Hepatocyte (in vitro differentiated cells): ENCODE data around the gene DNMT3B. TPM values are rescaled to one million over a fixed set of nuclear protein-coding genes. Genes with fewer than 3 reads are reported as not detected.
A peak's percentile ranks its signal among the peaks of the same experiment; 100 is the strongest.

Source experiments
- DNase-seq: peaks from one replicate; pipeline ENCODE4 v3.0.0-alpha.2; 2016; ENCODE audit warnings: low spot score
- H2AFZ ChIP-seq: fragments of 200-600 bp; sonication (generic); 2 replicates; pipeline ENCODE4 v1.6.0; 2016; ENCODE audit warnings: antibody characterized with exemption, mild to moderate bottlenecking
- H3K27ac ChIP-seq: fragments of 200-600 bp; sonication (generic); 2 replicates; pipeline ENCODE4 v1.5.1; 2016; ENCODE audit warnings: mild to moderate bottlenecking
- H3K27me3 ChIP-seq: fragments of 200-600 bp; sonication (generic); 2 replicates; pipeline ENCODE4 v1.6.1; 2016
- H3K36me3 ChIP-seq: fragments of 200-600 bp; sonication (generic); replicated peaks from 2 replicates; pipeline ENCODE4 v1.5.1; 2016; ENCODE audit warnings: low read depth; ENCODE audit not compliant: insufficient read depth
- H3K4me1 ChIP-seq: fragments of 200-600 bp; sonication (generic); 2 replicates; pipeline ENCODE4 v1.5.1; 2016; ENCODE audit warnings: mild to moderate bottlenecking, moderate library complexity; ENCODE audit not compliant: insufficient read depth
- H3K4me2 ChIP-seq: fragments of 200-600 bp; sonication (generic); 2 replicates; pipeline ENCODE4 v1.6.0; 2016
- H3K4me3 ChIP-seq: fragments of 200-600 bp; sonication (generic); 2 replicates; pipeline ENCODE4 v1.5.1; 2016; ENCODE audit warnings: mild to moderate bottlenecking
- H3K79me2 ChIP-seq: fragments of 200-600 bp; sonication (generic); 2 replicates; pipeline ENCODE4 v1.6.0; 2017; ENCODE audit warnings: mild to moderate bottlenecking
- H3K9me2 ChIP-seq: fragments of 200-600 bp; sonication (generic); replicated peaks from 2 replicates; pipeline ENCODE4 v1.6.0; 2017; ENCODE audit warnings: mild to moderate bottlenecking; ENCODE audit not compliant: insufficient read depth
- H3K9me3 ChIP-seq: fragments of 200-600 bp; sonication (generic); 2 replicates; pipeline ENCODE4 v1.5.1; 2016; ENCODE audit warnings: low read depth, mild to moderate bottlenecking
- H4K20me1 ChIP-seq: fragments of 200-600 bp; sonication (generic); 2 replicates; pipeline ENCODE4 v1.6.0; 2016; ENCODE audit warnings: mild to moderate bottlenecking; ENCODE audit not compliant: insufficient read depth, poor library complexity, severe bottlenecking
- CTCF ChIP-seq: fragments of 200-600 bp; sonication (generic); IDR thresholded peaks from 2 replicates; pipeline ENCODE4 v1.5.1; 2016; ENCODE audit warnings: antibody characterized with exemption, mild to moderate bottlenecking; ENCODE audit not compliant: poor library complexity
- EZH2 ChIP-seq: fragments of 200-600 bp; sonication (generic); IDR thresholded peaks from 2 replicates; pipeline ENCODE4 v1.6.1; 2016; ENCODE audit warnings: antibody characterized with exemption, mild to moderate bottlenecking, borderline replicate concordance
- EZH2phosphoT487 ChIP-seq: fragments of 200-600 bp; sonication (generic); IDR thresholded peaks from one replicate; pipeline ENCODE4 v1.6.1; 2018; ENCODE audit warnings: antibody characterized with exemption, mild to moderate bottlenecking, low read depth, moderate library complexity; ENCODE audit not compliant: unreplicated experiment, severe bottlenecking
- WGBS: methylation state at CpG from one replicate; pipeline ENCODE4 v1.1.6; 2016; ENCODE audit warnings: low lambda C conversion rate; ENCODE audit errors: missing lambda C conversion rate; 5-methylcytosine and 5-hydroxymethylcytosine counted together
- polyA plus RNA-seq: library from polyadenylated mRNA; unstranded; fragments of >200 nt; fragmentation: Nextera tagmentation; extraction: Ambion mirVana; gene quantifications from 2 replicates; pipeline ENCODE4 v1.2.1, GENCODE V29; 2016
- total RNA-seq: library from RNA; depleted of rRNA; stranded (reverse); fragments of >200 nt; gene quantifications from 2 replicates; pipeline ENCODE4 v1.2.3, GENCODE V29; 2014

DNMT3B gene
- total and polyA plus RNA-seq, 2 experiments from 2014 or later = 4.3 to 5.2 TPM

- peak overlapping the region; percentile 95 for H2AFZ ChIP-seq
- no peaks in the 10 kb centered on the region for H4K20me1 ChIP-seq
- H3K9me2 ChIP-seq = no peaks in the 10 kb centered on the region
- peaks cover 45% of the 10 kb centered on the region for H3K79me2 ChIP-seq
- peak overlapping the region; percentile 97 for H3K4me3 ChIP-seq
- DNase-seq = peak; percentile 42
- H3K9me3 ChIP-seq = no peaks in the 10 kb centered on the region
- WGBS = 22% methylated on average over 18 of the region's 25 CpGs
- no peak for TF ChIP-seq CTCF
- no peak for TF ChIP-seq EZH2phosphoT487
- no peak for TF ChIP-seq EZH2
- H3K27ac ChIP-seq = peak overlapping the region; percentile 73
- peaks cover 8% of the 10 kb centered on the region for H3K4me1 ChIP-seq
- H3K4me2 ChIP-seq = peak overlapping the region; percentile 87
- no peaks in the 10 kb centered on the region for H3K27me3 ChIP-seq
- no peaks in the 10 kb centered on the region for H3K36me3 ChIP-seq
These were observed 19.6 kb upstream of the DNMT3B start for GRCh38 chr20:32742322-32743236.

DNA sequence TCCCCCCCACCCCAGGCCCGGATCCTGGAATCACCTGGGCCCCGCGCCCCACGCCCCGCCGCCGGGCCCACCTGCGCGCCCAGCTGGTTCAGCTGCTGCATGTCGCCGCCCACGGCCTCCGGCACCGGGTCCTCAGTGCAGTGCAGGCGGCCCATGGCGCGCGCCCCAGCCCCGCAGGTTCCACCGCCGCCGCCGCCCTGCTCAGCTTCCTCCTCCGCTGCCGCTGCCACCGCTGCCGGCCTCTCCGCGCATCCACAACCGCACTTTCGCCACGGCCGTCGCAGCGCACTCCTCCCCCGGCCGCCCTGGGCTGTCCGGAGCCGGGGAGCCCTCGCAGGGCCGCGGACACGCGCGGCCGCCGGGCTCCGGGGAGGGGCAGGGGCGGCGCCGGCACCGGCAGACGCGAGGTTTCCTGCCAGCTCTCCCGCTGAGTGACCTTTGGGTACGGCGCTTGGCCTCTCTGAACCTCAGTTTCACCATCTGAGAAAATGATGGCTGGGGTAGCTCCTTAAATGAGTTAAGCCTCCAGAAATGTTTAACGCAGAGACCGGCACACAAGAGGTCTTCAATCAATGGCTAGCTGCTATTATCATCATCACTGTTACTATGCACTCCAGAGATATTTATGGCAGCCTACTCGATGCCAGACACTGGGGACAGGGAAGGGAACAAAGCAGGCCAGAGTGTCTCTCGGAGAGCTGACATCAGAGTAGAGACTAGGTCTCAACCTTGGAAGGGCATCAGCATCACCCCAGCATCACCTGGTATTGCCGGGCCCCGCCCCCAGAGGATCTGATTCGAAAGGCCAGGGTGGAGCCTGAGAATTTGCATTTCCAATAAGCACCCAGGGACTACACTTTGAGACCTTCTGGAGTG, 18.7 kb upstream of the DNMT3B start, which contains the start of gene COMMD7:
Gene COMMD7 (minus strand): TSS at position 231 of the 876 bp plus-strand sequence. CDS start 76 bp downstream, at position 155.
- H3K27me3 ChIP-seq = no peaks in the 10 kb centered on the region
- H3K27ac ChIP-seq = peak within 1 kb of the TSS; percentile 73
- no peak for TF ChIP-seq EZH2phosphoT487
- TF ChIP-seq CTCF = no peak
- no peak for TF ChIP-seq EZH2
- H3K9me2 ChIP-seq = no peaks in the 10 kb centered on the region
- H3K79me2 ChIP-seq = peaks cover 40% of the 10 kb centered on the region
- peak within 1 kb of the TSS; percentile 95 for H2AFZ ChIP-seq
- peak within 1 kb of the TSS; percentile 87 for H3K4me2 ChIP-seq
- no peaks in the 10 kb centered on the region for H3K9me3 ChIP-seq
- DNase-seq = peak; percentile 83
- H4K20me1 ChIP-seq = no peaks in the 10 kb centered on the region
- peaks cover 8% of the 10 kb centered on the region for H3K4me1 ChIP-seq
- no peaks in the 10 kb centered on the region for H3K36me3 ChIP-seq
- H3K4me3 ChIP-seq = peak within 1 kb of the TSS; percentile 97
- 2% methylated on average over 63 of the region's 64 CpGs for WGBS

- H2AFZ ChIP-seq = peak overlapping the region; percentile 8
- H4K20me1 ChIP-seq = no peaks in the 10 kb centered on the region
- H3K36me3 ChIP-seq = no peaks in the 10 kb centered on the region
- no peak overlapping the region for H3K4me2 ChIP-seq
- H3K27ac ChIP-seq = no peak overlapping the region
- DNase-seq = no peak
- no peaks in the 10 kb centered on the region for H3K9me2 ChIP-seq
- H3K4me3 ChIP-seq = no peak overlapping the region
- H3K9me3 ChIP-seq = no peaks in the 10 kb centered on the region
- H3K79me2 ChIP-seq = no peaks in the 10 kb centered on the region
- no peaks in the 10 kb centered on the region for H3K27me3 ChIP-seq
- TF ChIP-seq EZH2 (no peak), EZH2phosphoT487 (no peak), CTCF (no peak)
- peaks cover 4% of the 10 kb centered on the region for H3K4me1 ChIP-seq
- WGBS = 63% methylated on average over 11 of the region's 11 CpGs
These were observed 12.1 kb upstream of the DNMT3B start for GRCh38 chr20:32749914-32750637.
